SKM-1 treated with dmso at 0.1 percent for 144 hours (cell line): ENCODE measurements around the gene FRYL.
"Not testable (repeated sequence)": the region's sequence is repeated elsewhere in the genome, so short reads cannot be mapped to it uniquely, and the experiment has no call there.

Experiments
- DNase-seq: peaks from one replicate; lab custom pipeline; 2025; ENCODE audit not compliant: unreplicated experiment; lab: John Stamatoyannopoulos, UW

Gene FRYL

DNA sequence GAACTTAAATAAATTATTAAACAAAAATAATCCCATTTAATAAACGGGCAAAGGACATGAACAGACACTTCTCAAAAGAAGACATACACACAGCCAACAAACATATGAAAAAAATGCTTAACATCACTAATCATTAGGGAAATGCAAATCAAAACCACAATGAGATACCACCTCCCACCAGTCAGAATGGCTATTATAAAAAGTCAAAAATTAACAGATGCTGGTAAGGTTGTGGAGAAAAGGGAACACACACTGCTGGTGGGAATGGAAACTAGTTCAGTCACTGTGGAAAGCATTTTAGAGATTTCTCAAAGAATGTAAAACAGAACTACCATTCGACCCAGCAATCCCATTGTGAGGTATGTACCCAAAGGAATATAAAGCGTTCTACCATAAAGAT, 328.4 kb downstream of the FRYL start:
- not testable (repeated sequence) for DNase-seq

DNA sequence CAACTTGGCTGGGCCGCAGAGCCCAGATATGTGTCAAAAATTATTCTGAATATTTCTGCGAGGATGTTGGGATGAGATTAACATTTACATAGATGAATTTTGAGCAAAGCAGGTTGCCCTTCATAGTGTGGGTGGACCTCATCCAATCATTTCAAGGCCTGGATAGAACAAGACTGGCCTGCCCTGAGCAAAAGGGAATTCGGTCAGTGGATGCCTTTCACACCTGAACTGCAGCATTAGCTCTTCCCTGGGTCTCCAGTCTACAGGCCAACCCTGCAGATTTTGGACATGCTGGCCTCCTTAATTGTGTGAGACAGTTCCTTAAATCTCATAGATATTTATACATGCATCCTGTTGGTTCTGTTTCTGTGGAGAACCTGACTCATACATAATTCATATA, 329.3 kb downstream of the FRYL start:
- no peak for DNase-seq

DNA sequence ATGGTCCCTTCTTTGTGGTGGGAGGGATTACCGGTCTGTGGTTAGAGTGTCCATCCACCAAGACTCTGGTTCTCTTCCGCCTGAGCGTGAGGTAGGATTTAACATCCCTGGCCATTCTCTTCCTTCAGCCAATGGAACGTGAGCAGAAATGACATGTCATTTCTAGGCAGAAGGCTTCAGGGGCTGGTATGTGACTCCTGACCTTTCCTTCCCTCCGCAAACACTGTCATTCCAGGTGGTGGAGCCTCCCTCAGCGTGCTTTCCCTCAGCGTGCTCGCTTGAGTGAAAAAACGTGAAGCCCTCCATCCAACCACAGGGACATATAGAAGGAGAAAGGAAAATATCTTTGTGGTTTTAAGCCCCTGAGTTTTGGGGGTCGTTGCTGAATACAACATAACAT, 330.9 kb downstream of the FRYL start:
- DNase-seq: no peak
